ENCODE measurements around the gene KREMEN2. TPM values are rescaled to one million over a fixed set of nuclear protein-coding genes. Genes with fewer than 3 reads are reported as not detected.

KREMEN2 gene
- total and polyA plus RNA-seq, 8 donors: 0.07 to 0.32 (median 0.16) TPM; not detected in 3

DNA sequence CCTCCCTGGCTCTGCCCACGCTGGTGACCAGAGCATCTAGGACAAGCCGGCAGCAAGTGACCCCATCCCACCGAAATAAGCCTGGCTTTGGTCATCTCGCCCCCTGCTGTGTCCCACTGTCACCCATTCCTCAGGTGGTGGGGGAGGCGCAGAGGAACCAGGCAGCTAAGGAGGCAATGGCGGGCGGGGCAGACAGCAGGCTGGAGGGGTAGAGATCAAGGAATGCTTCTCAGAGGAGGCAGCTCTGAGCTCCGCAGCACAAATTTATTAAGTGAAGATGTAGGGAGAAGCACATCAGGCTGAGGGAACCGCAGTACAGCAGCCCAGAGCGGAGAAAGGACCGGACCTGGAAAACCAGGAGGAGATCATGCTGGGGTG lies 7.5 kb upstream of the KREMEN2 start:
- Histone ChIP-seq H3K27me3 (no peaks in the 10 kb centered on the region), H3K9me3 (no peaks in the 10 kb centered on the region), H3K4me3 (no peak overlapping the region), H3K27ac (no peak overlapping the region), H3K36me3 (no peaks in the 10 kb centered on the region), H3K4me1 (no peaks in the 10 kb centered on the region)
- TF ChIP-seq, protein P1, sequence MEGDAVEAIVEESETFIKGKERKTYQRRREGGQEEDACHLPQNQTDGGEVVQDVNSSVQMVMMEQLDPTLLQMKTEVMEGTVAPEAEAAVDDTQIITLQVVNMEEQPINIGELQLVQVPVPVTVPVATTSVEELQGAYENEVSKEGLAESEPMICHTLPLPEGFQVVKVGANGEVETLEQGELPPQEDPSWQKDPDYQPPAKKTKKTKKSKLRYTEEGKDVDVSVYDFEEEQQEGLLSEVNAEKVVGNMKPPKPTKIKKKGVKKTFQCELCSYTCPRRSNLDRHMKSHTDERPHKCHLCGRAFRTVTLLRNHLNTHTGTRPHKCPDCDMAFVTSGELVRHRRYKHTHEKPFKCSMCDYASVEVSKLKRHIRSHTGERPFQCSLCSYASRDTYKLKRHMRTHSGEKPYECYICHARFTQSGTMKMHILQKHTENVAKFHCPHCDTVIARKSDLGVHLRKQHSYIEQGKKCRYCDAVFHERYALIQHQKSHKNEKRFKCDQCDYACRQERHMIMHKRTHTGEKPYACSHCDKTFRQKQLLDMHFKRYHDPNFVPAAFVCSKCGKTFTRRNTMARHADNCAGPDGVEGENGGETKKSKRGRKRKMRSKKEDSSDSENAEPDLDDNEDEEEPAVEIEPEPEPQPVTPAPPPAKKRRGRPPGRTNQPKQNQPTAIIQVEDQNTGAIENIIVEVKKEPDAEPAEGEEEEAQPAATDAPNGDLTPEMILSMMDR (IDR thresholded peaks at IDR 0.05): no peak
- intact Hi-C loops (cut with DNase I): no loop called here
- peak in 1 of 6 donors; percentile 41 for DNase-seq
- ATAC-seq: no peak
- no peak for FAIRE-seq
- WGBS, 2 donors: 86 to 95% methylated on average over 11 of the region's 11 CpGs

DNA sequence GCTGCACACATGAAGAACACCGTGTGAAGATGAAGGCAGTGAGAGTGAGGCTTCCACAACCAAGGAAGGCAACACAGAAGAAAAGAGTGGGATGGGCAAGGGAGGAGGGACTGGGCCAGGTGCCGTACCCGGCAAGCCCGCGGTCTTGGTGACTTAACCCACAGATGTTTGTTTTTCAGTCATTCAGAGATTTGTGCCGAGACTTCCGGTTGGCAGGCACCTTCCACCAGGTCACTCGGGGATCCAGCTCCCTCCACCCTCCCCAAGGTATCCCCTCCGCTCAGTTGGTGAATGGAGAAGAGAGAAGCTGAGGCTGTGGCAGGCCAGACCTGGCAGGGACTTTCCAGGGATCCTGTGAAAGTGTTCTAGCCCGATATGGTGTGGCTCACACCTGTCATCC lies 4.9 kb upstream of the KREMEN2 start:
- peaks cover 1 to 10% (median 4%) of the 10 kb centered on the region in 3 donors for H3K4me1 ChIP-seq
- ATAC-seq (peak in 1 of 4 donors; percentile 11), DNase-seq (peak in 1 of 6 donors; percentile 30)

DNA sequence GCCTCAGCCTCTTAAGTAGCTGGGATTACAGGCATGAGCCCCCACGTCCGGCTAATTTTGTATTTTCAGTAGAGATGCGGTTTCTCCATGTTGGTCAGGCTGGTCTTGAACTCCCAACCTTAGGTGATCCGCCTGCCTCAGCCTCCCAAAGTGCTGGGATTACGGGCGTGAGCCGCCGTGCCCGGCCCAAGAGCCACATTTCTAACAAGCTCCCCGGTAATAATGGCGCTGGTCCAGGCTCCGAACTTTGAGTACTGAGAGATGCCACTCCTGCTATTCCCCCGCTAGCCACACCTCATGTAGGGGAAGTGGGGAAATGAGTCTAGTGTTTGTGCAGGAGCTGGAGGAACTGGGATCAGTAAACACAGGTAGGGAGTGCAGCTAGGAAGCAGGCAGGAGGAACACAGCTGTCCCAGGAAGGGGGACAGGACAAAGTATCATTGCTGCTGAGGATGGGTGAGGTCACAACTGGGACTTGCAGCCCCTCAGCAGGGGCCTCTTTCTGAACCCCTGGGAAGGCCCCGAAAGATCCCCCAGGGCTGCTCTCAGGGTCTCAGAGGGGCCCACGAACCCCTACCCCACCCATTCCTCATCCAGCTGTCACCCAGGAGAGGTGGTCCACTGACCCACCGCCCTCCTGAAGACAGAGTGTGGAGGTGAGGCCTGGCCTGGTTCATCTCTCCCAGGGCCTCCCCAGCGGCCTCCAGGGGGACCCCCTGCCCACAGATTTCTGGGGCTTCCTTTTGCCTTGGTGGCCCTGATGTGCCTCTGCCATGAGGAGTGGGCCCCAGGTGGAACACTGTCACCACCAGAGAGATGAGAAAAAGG lies 3.7 kb upstream of the KREMEN2 start:
- FAIRE-seq: no peak
- H3K27me3 ChIP-seq: peaks cover 0 to 5% (median 0%) of the 10 kb centered on the region in 4 donors
- H3K27ac ChIP-seq: no peak overlapping the region
- TF ChIP-seq, protein P1 (IDR thresholded peaks at IDR 0.05): no peak
- peak in 2 of 6 donors; percentile 12 to 34 for DNase-seq
- no peaks in the 10 kb centered on the region for H3K9me3 ChIP-seq
- intact Hi-C loops (cut with DNase I): no loop called here
- 60 to 78% methylated on average over 15 to 17 of the region's 17 CpGs for WGBS, 2 donors
- no peaks in the 10 kb centered on the region for H3K36me3 ChIP-seq
- ATAC-seq: no peak
- no peak overlapping the region for H3K4me3 ChIP-seq
- H3K4me1 ChIP-seq: peaks cover 8 to 19% (median 10%) of the 10 kb centered on the region in 3 donors

More for the DNA sequence above, 4.9 kb upstream of the KREMEN2 start:
- H3K27me3 ChIP-seq: peaks cover 0 to 5% (median 0%) of the 10 kb centered on the region in 4 donors
- H3K36me3 ChIP-seq: no peaks in the 10 kb centered on the region
- FAIRE-seq: no peak
- TF ChIP-seq, protein P1 (IDR thresholded peaks at IDR 0.05): no peak
- H3K27ac ChIP-seq: no peak overlapping the region
- WGBS, 2 donors: 22 to 28% methylated on average over 10 of the region's 10 CpGs
- H3K4me3 ChIP-seq: no peak overlapping the region
- intact Hi-C loops (cut with DNase I): no loop called here
- no peaks in the 10 kb centered on the region for H3K9me3 ChIP-seq

DNA sequence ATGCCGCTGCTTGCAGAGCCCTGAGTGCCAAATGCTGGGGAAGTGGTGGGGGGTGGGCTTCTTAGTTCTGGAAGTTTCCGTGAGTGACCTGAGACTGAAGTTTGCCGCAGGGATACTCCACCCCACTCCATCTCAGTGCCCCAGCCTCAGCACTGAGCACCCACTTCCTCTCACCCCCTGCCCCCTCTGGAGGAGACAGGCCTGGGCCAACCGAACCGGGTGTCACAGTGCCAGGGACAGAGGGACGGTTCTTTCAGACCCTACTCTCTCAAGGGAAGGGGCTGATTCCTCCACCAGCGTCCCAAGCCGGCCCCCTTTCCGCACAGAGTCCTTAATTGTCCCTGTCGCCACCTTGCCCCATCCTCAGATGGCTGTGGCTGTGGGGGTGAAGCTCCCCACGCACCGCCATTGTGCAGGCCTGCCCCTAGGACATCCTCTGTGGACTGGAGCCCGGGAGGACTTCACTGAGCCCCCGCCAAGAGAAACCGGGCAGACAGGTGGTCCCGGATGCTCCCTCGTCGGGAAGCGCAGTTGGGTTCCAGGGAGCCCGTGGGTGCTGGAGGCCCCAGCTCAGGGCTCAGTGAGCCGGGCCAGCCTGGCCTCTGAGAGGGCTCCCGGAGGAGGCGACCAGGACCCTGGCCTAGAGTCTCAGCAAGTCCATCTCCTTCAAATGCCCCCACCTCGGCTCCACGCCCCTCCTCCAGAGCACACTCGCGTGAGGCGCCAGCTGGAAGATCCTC lies 1.6 kb upstream of the KREMEN2 start:
- H3K27ac ChIP-seq: no peak overlapping the region
- intact Hi-C loops (cut with DNase I): no loop called here
- TF ChIP-seq, protein P1 (IDR thresholded peaks at IDR 0.05): no peak
- peaks cover 8 to 20% (median 10%) of the 10 kb centered on the region in 3 donors for H3K4me1 ChIP-seq
- H3K27me3 ChIP-seq: peaks cover 0 to 14% (median 7%) of the 10 kb centered on the region in 4 donors
- ATAC-seq: no peak
- WGBS, 2 donors: 24 to 25% methylated on average over 27 to 28 of the region's 28 CpGs
- DNase-seq: peak in 4 of 6 donors; percentile 17 to 79 (median 38)
- H3K36me3 ChIP-seq: no peaks in the 10 kb centered on the region
- no peak for FAIRE-seq
- no peak overlapping the region for H3K4me3 ChIP-seq
- no peaks in the 10 kb centered on the region for H3K9me3 ChIP-seq
